GM19468 (cell line): ENCODE measurements around the gene HHATL.

Experiments
- ATAC-seq: cut with Tn5 transposase; IDR thresholded peaks from one replicate; pipeline ENCODE4 v1.9.1; 2021; ENCODE audit warnings: mild to moderate bottlenecking, moderate library complexity, moderate number of reproducible peaks; ENCODE audit not compliant: unreplicated experiment; ENCODE audit errors: extremely low read depth

Gene HHATL

GRCh38 chr3:42686832-42687650, 15.6 kb downstream of the HHATL start:
- no peak for ATAC-seq

- no peak for ATAC-seq
Measured at GRCh38 chr3:42685891-42686820, 16.4 kb downstream of the HHATL start.

- ATAC-seq = no peak
Measured at GRCh38 chr3:42685363-42685881, 17.2 kb downstream of the HHATL start, which contains the start of gene KLHL40. KLHL40 (plus strand) TSS chr3:42685537; CDS start chr3:42685619, 82 bp downstream.

GRCh38 chr3:42684632-42685362, 17.8 kb downstream of the HHATL start:
- no peak for ATAC-seq

GRCh38 chr3:42683875-42684598, 18.6 kb downstream of the HHATL start:
- ATAC-seq = no peak

- ATAC-seq = no peak
Measured at GRCh38 chr3:42682301-42683070, 20.1 kb downstream of the HHATL start.

GRCh38 chr3:42681361-42682038, 21.1 kb downstream of the HHATL start:
- no peak for ATAC-seq

- ATAC-seq = no peak
Measured at GRCh38 chr3:42680806-42681205, 21.8 kb downstream of the HHATL start.

- ATAC-seq = no peak
Measured at GRCh38 chr3:42680271-42680670, 22.3 kb downstream of the HHATL start.

GRCh38 chr3:42678447-42678846, 24.2 kb downstream of the HHATL start:
- ATAC-seq = no peak

GRCh38 chr3:42675909-42676308, 26.7 kb downstream of the HHATL start:
- ATAC-seq = no peak

- no peak for ATAC-seq
Measured at GRCh38 chr3:42674146-42674545, 28.5 kb downstream of the HHATL start.

- no peak for ATAC-seq
Measured at GRCh38 chr3:42673082-42673481, 29.5 kb downstream of the HHATL start.

GRCh38 chr3:42672515-42672914, 30.1 kb downstream of the HHATL start:
- ATAC-seq = no peak

- ATAC-seq = no peak
Measured at GRCh38 chr3:42670670-42671069, 31.9 kb downstream of the HHATL start.

GRCh38 chr3:42670051-42670576, 32.5 kb downstream of the HHATL start:
- ATAC-seq = no peak

- ATAC-seq = no peak
Measured at GRCh38 chr3:42668793-42669217, 33.8 kb downstream of the HHATL start.

GRCh38 chr3:42668413-42668760, 34.2 kb downstream of the HHATL start:
- ATAC-seq = no peak
